PC-9 (cell line): ENCODE measurements around the gene C11orf58.

Source experiments
- EZH2 ChIP-seq: fragments of 200-600 bp; sonication (generic); IDR thresholded peaks from 2 replicates; pipeline ENCODE4 v1.8.0; 2017; ENCODE audit warnings: antibody characterized with exemption, low read depth
- TF ChIP-seq, protein P1 (sequence below): fragments of 200-600 bp; sonication (generic); conservative IDR thresholded peaks from 2 replicates; pipeline ENCODE4 v1.6.1; 2017; ENCODE audit warnings: mixed run types, antibody characterized with exemption, mild to moderate bottlenecking, moderate library complexity

DNA sequence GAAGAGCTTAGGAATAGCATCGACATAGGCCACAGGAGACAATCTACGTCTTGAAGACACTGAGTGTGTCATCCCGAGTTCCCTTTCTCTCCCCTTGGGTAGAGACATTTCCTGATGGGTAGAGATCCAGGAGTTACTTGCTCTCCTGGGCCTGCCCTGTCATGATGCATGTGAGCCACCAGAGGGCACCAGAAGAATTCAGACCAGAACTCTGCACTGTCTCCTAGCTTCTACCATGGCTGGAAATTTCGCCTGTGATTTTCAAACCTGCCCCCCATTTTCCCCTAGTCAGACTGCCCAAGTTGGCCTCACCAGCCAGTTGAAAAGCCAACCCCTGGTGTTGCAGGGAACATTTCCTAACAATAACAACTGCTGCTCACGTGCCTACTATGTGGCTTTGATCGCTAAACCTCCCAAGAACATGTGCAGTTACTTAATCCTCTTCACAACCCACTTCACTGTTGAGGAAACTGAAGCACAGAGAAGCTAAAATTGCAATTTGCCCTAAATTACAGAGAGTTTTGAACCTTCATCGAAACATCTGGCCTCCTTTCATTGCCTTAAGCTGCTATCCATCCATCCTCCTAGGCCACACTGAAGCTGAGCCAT, 47.2 kb downstream of the C11orf58 start:
- TF ChIP-seq, protein P1, sequence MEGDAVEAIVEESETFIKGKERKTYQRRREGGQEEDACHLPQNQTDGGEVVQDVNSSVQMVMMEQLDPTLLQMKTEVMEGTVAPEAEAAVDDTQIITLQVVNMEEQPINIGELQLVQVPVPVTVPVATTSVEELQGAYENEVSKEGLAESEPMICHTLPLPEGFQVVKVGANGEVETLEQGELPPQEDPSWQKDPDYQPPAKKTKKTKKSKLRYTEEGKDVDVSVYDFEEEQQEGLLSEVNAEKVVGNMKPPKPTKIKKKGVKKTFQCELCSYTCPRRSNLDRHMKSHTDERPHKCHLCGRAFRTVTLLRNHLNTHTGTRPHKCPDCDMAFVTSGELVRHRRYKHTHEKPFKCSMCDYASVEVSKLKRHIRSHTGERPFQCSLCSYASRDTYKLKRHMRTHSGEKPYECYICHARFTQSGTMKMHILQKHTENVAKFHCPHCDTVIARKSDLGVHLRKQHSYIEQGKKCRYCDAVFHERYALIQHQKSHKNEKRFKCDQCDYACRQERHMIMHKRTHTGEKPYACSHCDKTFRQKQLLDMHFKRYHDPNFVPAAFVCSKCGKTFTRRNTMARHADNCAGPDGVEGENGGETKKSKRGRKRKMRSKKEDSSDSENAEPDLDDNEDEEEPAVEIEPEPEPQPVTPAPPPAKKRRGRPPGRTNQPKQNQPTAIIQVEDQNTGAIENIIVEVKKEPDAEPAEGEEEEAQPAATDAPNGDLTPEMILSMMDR: peak; percentile 74
- no peak for TF ChIP-seq EZH2
